Spleen (tissue), 7 donors: ENCODE data around the gene MYL11.
A peak's percentile ranks its signal among the peaks of the same experiment; 100 is the strongest.

ENCODE experiments used
- CTCF ChIP-seq, 11 experiments: fragments of 200-600 bp in 7 of 11; fragments of 450-650 bp in 4 of 11; sonication (generic) in 4 of 11; IDR thresholded peaks in 8 of 11; conservative IDR thresholded peaks in 3 of 11; 1 replicate in 7 of 11; 2 replicates in 4 of 11; pipeline versions ENCODE4 v1.4.0 to v1.8.0; 2016 to 2021; ENCODE audit warnings: antibody characterized with exemption in 11 of 11, inconsistent platforms in 4 of 11, mild to moderate bottlenecking in 1 of 11
- POLR2AphosphoS5 ChIP-seq, 3 donors: sonication (generic); formaldehyde crosslinking; IDR thresholded peaks; one replicate each; pipeline ENCODE4 v1.5.1; 2017; ENCODE audit warnings: antibody characterized with exemption in 3 of 3
- donor health status: DM: no; HTN: no; CAD: no; lungs with moderate emphysema.
- donor health status: DM: no; HTN: no; CAD: no.
- donor health status: DM: no; HTN: no; CAD: no.

GRCh38 chr16:30358577-30358936, 16.0 kb upstream of the MYL11 start:
- no peak for TF ChIP-seq CTCF (IDR thresholded peaks at IDR 0.05 in 8 of 11, conservative IDR thresholded peaks at IDR 0.05 in 3 of 11)
- TF ChIP-seq POLR2AphosphoS5 (IDR thresholded peaks at IDR 0.05) = peak in 1 of 3 donors; percentile 20
